DOHH2 (cell line): Measurements from ENCODE around the gene TWIST2.

Source experiments
- H3F3A ChIP-seq: fragments of 200-600 bp; sonication (generic), shearing (Covaris generic); 2 replicates; pipeline ENCODE4 v1.6.0; 2016; ENCODE audit warnings: antibody characterized with exemption, mild to moderate bottlenecking; ENCODE audit not compliant: control insufficient read depth, insufficient read depth
- H3K27ac ChIP-seq: fragments of 200-600 bp; sonication (generic); 2 replicates; pipeline ENCODE4 v1.5.1; 2014; ENCODE audit warnings: low read depth, mild to moderate bottlenecking, low read length, moderate library complexity
- H3K27me3 ChIP-seq: fragments of 200-600 bp; sonication (generic); 2 replicates; pipeline ENCODE4 v1.6.1; 2014; ENCODE audit warnings: mild to moderate bottlenecking, low read length, mixed read lengths; ENCODE audit not compliant: control insufficient read depth
- H3K36me3 ChIP-seq: fragments of 200-600 bp; sonication (generic); 2 replicates; pipeline ENCODE4 v1.6.1; 2014; ENCODE audit warnings: mild to moderate bottlenecking, low read length, moderate library complexity, mixed read lengths; ENCODE audit not compliant: control insufficient read depth
- H3K4me1 ChIP-seq: fragments of 200-600 bp; sonication (generic); 2 replicates; pipeline ENCODE4 v1.6.1; 2014; ENCODE audit warnings: mild to moderate bottlenecking, low read length, mixed read lengths; ENCODE audit not compliant: control insufficient read depth
- H3K4me2 ChIP-seq: fragments of 200-600 bp; sonication (generic); 2 replicates; pipeline ENCODE4 v1.6.0; 2014; ENCODE audit warnings: mild to moderate bottlenecking, low read length, moderate library complexity
- H3K4me3 ChIP-seq: fragments of 200-600 bp; sonication (generic); 2 replicates; pipeline ENCODE4 v1.5.1; 2014; ENCODE audit warnings: mild to moderate bottlenecking, low read length, mixed read lengths
- H3K79me2 ChIP-seq: fragments of 200-600 bp; sonication (generic); 2 replicates; pipeline ENCODE4 v1.6.1; 2014; ENCODE audit warnings: mild to moderate bottlenecking, low read length, mixed read lengths; ENCODE audit not compliant: control insufficient read depth
- H3K9me2 ChIP-seq: fragments of 200-600 bp; sonication (generic); replicated peaks from 2 replicates; pipeline ENCODE4 v1.6.1; 2014; ENCODE audit warnings: mild to moderate bottlenecking, low read length, mixed read lengths; ENCODE audit not compliant: control insufficient read depth
- H3K9me3 ChIP-seq: fragments of 200-600 bp; sonication (generic); 2 replicates; pipeline ENCODE4 v1.6.1; 2014; ENCODE audit warnings: antibody characterized with exemption, low read length, mixed read lengths; ENCODE audit not compliant: control insufficient read depth, insufficient read depth
- H4K20me1 ChIP-seq: fragments of 200-600 bp; sonication (generic); 2 replicates; pipeline ENCODE4 v1.6.0; 2014; ENCODE audit warnings: low read depth, mild to moderate bottlenecking, antibody characterized with exemption, low read length, moderate library complexity; ENCODE audit not compliant: control insufficient read depth, insufficient read depth
- CTCF ChIP-seq: fragments of 200-600 bp; sonication (generic); IDR thresholded peaks from one replicate; pipeline ENCODE4 v1.5.1; 2014; ENCODE audit warnings: antibody characterized with exemption, mild to moderate bottlenecking, low read depth, low read length; ENCODE audit not compliant: poor library complexity, severe bottlenecking
- EZH2phosphoT487 ChIP-seq: fragments of 200-600 bp; sonication (generic); IDR thresholded peaks from 2 replicates; pipeline ENCODE4 v1.6.1; 2017; ENCODE audit warnings: borderline replicate concordance, mild to moderate bottlenecking, antibody characterized with exemption, low read length, moderate library complexity, mixed read lengths

The TWIST2 gene

GRCh38 chr2:238816291-238816690 is 31.6 kb upstream of the TWIST2 start:
- Histone ChIP-seq H4K20me1 (no peaks in the 10 kb centered on the region), H3F3A (no peaks in the 10 kb centered on the region), H3K27me3 (no peaks in the 10 kb centered on the region), H3K27ac (no peak overlapping the region), H3K4me3 (no peak overlapping the region), H3K9me2 (no peaks in the 10 kb centered on the region), H3K9me3 (no peaks in the 10 kb centered on the region), H3K79me2 (no peaks in the 10 kb centered on the region), H3K4me1 (no peaks in the 10 kb centered on the region), H3K36me3 (no peaks in the 10 kb centered on the region), H3K4me2 (no peak overlapping the region)
- TF ChIP-seq EZH2phosphoT487 (no peak), CTCF (no peak)

GRCh38 chr2:238817382-238817781 is 30.5 kb upstream of the TWIST2 start:
- Histone ChIP-seq H3K9me3 (no peaks in the 10 kb centered on the region), H3K36me3 (no peaks in the 10 kb centered on the region), H3K4me3 (no peak overlapping the region), H3K27me3 (no peaks in the 10 kb centered on the region), H3F3A (no peaks in the 10 kb centered on the region), H3K27ac (no peak overlapping the region), H4K20me1 (no peaks in the 10 kb centered on the region), H3K4me2 (no peak overlapping the region), H3K9me2 (no peaks in the 10 kb centered on the region), H3K4me1 (no peaks in the 10 kb centered on the region), H3K79me2 (no peaks in the 10 kb centered on the region)
- no peak for TF ChIP-seq CTCF
- TF ChIP-seq EZH2phosphoT487 = no peak

GRCh38 chr2:238817891-238818290 is 30.0 kb upstream of the TWIST2 start:
- Histone ChIP-seq H3K36me3 (no peaks in the 10 kb centered on the region), H4K20me1 (no peaks in the 10 kb centered on the region), H3K79me2 (no peaks in the 10 kb centered on the region), H3K4me1 (no peaks in the 10 kb centered on the region), H3K27me3 (no peaks in the 10 kb centered on the region), H3K4me3 (no peak overlapping the region), H3K9me2 (no peaks in the 10 kb centered on the region), H3K27ac (no peak overlapping the region), H3K4me2 (no peak overlapping the region), H3K9me3 (no peaks in the 10 kb centered on the region), H3F3A (no peaks in the 10 kb centered on the region)
- no peak for TF ChIP-seq EZH2phosphoT487
- no peak for TF ChIP-seq CTCF

- Histone ChIP-seq H3K9me2 (no peaks in the 10 kb centered on the region), H3K4me2 (no peak overlapping the region), H3K27ac (no peak overlapping the region), H3K9me3 (no peaks in the 10 kb centered on the region), H3K36me3 (no peaks in the 10 kb centered on the region), H3K4me1 (no peaks in the 10 kb centered on the region), H3K27me3 (no peaks in the 10 kb centered on the region), H3K4me3 (no peak overlapping the region), H3K79me2 (no peaks in the 10 kb centered on the region), H3F3A (no peaks in the 10 kb centered on the region), H4K20me1 (no peaks in the 10 kb centered on the region)
- TF ChIP-seq EZH2phosphoT487 (no peak), CTCF (no peak)
Observed at GRCh38 chr2:238818561-238818960, 29.3 kb upstream of the TWIST2 start.
